Measurements from ENCODE around the gene CAP2. TPM values are rescaled to one million over a fixed set of nuclear protein-coding genes. Genes with fewer than 3 reads are reported as not detected.

CAP2 gene, protein sequence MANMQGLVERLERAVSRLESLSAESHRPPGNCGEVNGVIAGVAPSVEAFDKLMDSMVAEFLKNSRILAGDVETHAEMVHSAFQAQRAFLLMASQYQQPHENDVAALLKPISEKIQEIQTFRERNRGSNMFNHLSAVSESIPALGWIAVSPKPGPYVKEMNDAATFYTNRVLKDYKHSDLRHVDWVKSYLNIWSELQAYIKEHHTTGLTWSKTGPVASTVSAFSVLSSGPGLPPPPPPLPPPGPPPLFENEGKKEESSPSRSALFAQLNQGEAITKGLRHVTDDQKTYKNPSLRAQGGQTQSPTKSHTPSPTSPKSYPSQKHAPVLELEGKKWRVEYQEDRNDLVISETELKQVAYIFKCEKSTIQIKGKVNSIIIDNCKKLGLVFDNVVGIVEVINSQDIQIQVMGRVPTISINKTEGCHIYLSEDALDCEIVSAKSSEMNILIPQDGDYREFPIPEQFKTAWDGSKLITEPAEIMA
- not detected for polyA plus RNA-seq

DNA sequence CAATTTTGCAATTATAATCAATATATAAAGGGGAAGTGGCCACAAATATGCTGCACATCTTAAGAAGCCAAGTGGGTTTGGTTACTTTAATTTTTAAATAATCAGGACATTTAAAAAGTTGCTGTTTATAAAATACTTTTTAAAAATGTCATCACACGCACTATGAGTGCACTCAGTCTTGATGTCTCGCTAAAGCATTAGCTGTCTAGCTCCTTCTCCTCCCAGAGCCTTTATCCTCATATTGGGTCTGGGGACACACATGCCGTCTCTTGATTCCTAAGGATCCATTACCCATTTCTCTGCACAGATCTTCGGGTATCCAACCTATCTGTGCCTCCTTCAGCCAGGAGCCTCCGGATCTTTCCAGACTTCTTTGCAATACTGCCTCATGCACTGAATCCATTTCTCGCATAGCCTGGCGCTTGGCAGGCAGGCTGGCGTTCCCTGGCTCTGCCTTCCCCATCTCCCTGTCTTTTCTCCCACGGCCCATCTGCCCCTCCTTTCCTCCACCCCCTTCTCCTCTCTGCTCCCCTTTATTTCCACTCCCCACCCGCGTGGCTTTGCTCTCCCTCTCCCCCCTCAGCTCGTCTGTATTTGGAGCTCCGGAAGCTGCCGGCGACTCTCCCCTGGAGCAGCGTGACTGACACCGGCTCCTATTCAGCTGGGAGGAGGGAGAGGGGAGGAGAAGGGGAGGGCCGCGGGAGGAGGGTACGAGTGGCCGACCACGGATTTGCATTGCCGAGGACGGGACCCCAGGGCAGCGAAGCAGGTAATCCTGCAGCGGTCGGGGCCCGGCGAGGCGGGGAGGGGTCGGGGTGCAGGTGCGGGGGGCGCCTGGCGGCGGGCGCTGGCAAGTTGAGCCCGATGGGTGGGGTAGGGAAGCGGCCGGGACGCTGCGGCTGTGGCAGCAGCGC, at the start of gene CAP2:
Gene CAP2, plus strand, starts transcription at position 618 of the 914 bp plus-strand sequence. CDS start 27,961 bp downstream, outside the sequence.
- Mint-ChIP-seq H3K27me3 (peaks cover 29% of the 10 kb centered on the region), H3K4me3 (peak within 1 kb of the TSS in 2 of 4 donors; percentile 60 to 85), H3K36me3 (peaks cover 2% of the 10 kb centered on the region), H3K9me3 (peaks cover 2 to 12% (median 9%) of the 10 kb centered on the region in 3 donors), H3K4me1 (peaks cover 0 to 8% (median 2%) of the 10 kb centered on the region in 3 donors), H3K27ac (peak within 1 kb of the TSS in 1 of 3 donors; percentile 66)

DNA sequence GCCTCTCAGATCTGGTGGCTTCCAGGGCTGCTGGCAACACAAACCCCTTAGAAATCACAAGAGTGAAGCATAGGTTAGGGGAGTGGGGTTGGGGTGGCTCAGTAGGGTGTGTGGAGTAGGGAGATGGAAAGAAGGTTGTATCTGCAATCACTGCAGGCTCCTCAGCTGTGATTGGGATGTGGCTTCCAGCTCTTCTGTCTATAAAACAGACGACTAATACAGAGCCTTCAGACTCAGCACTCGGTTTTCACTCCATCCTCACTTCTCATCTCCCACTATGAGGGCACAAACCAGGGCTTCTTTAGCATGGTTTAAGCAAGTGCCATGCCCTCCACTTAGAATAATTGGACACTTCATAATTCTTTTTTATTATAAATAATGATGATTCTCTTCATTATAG, 46.4 kb upstream of the CAP2 start:
- H3K27ac Mint-ChIP-seq = no peak overlapping the region
- peaks cover 0 to 1% (median 0%) of the 10 kb centered on the region in 3 donors for H3K4me1 Mint-ChIP-seq
- no peaks in the 10 kb centered on the region for H3K27me3 Mint-ChIP-seq
- no peaks in the 10 kb centered on the region for H3K36me3 Mint-ChIP-seq
- H3K9me3 Mint-ChIP-seq = peaks cover 0 to 5% (median 0%) of the 10 kb centered on the region in 3 donors
- H3K4me3 Mint-ChIP-seq = no peak overlapping the region

DNA sequence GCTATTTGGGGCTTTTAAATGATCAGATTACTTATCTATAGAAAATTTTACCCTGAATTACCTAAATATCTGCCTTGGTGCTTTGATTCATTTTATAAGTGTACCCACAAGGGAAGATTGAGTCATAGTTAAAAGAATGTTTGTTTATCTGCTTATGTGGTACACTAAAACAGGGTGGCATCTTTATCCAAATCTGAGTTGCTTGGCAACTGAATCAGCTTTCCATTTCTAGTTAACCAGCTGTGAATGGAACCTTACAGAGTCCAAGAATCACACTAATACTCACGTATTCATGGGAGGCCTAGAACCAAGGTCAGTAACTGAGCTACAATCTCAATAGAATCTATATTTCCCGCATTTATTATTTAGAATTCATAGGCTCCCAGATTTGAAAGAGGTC, 44.0 kb upstream of the CAP2 start:
- no peak overlapping the region for H3K4me3 Mint-ChIP-seq
- peaks cover 0 to under 1% (median 0%) of the 10 kb centered on the region in 3 donors for H3K4me1 Mint-ChIP-seq
- H3K9me3 Mint-ChIP-seq = no peaks in the 10 kb centered on the region
- H3K27ac Mint-ChIP-seq = no peak overlapping the region
- no peaks in the 10 kb centered on the region for H3K36me3 Mint-ChIP-seq
- H3K27me3 Mint-ChIP-seq = peaks cover 1% of the 10 kb centered on the region

DNA sequence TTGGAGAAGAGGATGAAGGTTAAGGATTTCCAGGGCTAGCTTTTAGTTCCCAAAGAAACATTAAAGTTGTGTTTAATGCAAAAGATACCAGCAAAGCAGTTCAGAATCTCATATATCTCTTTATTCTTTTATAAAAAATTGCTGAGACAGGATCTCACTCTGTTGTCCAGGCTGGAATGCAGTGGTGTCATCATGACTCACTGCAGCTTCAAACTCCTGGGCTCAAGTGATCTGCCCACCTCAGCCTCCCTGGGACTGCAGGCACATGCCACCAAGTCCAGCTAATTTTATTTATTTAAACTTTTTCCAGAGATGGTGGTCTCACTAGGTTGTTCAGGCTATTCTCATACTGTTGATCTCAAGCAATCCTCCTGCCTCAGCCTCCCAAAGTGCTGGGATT, 41.1 kb upstream of the CAP2 start:
- Mint-ChIP-seq H3K27me3 (peaks cover 1% of the 10 kb centered on the region), H3K36me3 (peaks cover 3% of the 10 kb centered on the region), H3K27ac (no peak overlapping the region), H3K4me3 (no peak overlapping the region), H3K4me1 (no peaks in the 10 kb centered on the region), H3K9me3 (peaks cover 0 to 4% (median 1%) of the 10 kb centered on the region in 3 donors)

DNA sequence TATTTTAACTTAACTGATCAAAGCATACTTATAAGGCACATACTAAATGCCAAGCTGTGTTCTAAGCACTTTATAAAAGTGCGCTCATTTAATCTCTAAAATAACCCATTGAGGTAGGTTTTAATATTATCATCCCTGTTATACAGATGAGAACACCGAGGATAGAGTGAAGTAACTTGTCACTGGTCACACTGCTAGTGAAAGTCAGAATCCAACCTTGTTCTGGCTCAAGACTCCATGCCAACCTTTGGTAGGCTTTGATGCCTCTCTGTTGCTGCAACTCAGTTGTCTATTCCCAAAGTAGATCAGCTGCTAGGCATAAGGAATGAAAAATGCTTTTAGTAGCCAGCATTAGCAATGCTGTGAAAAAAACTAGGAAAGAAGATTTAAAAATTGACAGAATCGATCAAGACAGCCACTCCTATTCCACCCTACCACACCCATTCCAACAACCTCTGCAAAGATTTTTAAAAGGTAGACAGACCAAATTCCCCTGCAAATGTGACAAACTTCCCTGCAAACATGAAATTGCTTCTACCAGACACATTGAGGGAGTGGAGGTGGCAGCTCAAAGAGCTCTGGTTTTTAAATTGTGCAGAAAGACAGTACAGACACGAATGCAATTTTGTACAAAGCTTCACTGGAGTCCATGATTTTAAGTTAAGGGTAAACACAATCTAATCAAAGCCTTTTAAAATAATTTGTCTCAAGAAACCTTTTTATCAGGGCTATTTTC, 39.8 kb upstream of the CAP2 start:
- Mint-ChIP-seq H3K4me3 (peak overlapping the region in 1 of 4 donors; percentile 17), H3K9me3 (peaks cover 0 to 5% (median 1%) of the 10 kb centered on the region in 3 donors), H3K27ac (no peak overlapping the region), H3K4me1 (no peaks in the 10 kb centered on the region), H3K36me3 (peaks cover 3% of the 10 kb centered on the region), H3K27me3 (peaks cover 1% of the 10 kb centered on the region)

DNA sequence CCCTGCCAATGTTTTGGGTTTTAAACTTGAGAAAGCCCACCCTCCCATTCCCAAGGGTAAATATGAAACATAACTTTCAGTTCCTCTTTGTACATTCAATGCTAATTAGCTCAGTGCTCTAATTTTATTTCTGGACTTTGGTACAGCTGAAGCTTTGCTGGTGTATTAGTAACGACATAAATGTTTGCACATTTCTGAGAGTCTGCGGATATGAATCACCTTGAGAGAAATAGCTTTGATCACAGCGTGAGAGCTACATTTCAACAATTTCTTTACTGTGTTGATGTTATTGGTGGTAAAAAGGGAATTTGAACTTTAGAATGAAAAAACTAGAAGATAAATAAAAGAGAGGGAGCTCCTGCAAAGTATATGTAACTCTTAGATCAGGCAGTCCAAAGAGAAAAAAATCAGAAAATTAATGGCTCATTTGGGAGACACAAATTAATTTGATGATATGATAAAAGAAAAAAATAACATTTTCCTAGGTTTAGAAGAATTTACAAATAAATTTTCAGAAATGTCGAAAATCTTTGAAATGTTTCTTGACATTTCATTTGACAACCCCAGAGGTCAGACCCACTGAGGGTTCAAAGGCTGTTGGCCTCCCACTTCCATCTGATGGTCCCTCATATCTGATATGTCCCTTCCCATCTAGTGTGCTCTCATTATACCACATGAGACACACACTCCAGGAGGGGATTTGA, 38.5 kb upstream of the CAP2 start:
- peaks cover 3% of the 10 kb centered on the region for H3K36me3 Mint-ChIP-seq
- H3K4me3 Mint-ChIP-seq = no peak overlapping the region
- peaks cover 1 to 13% (median 1%) of the 10 kb centered on the region in 3 donors for H3K9me3 Mint-ChIP-seq
- H3K27ac Mint-ChIP-seq = no peak overlapping the region
- peaks cover 1% of the 10 kb centered on the region for H3K27me3 Mint-ChIP-seq
- no peaks in the 10 kb centered on the region for H3K4me1 Mint-ChIP-seq

DNA sequence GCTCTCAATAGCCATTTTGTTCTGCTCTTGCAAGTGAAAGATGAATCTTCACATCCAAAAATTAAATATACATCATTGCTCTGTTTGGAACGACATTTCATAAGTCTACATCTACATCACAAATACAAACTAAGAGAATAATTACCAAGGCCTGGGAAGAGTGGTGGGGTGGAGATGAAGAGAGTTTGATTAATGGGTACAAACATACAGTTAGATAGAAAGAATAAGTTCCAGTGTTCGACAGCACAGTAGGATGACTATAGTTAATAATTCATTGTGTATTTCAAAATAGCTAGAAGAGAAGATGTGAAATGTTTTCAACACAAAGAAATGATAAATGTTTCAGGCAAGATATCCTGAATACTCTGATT, 38.0 kb upstream of the CAP2 start:
- Mint-ChIP-seq H3K4me3 (no peak overlapping the region), H3K27me3 (peaks cover 1% of the 10 kb centered on the region), H3K9me3 (peaks cover 1 to 13% (median 1%) of the 10 kb centered on the region in 3 donors), H3K4me1 (no peaks in the 10 kb centered on the region), H3K36me3 (peaks cover 3% of the 10 kb centered on the region), H3K27ac (no peak overlapping the region)

DNA sequence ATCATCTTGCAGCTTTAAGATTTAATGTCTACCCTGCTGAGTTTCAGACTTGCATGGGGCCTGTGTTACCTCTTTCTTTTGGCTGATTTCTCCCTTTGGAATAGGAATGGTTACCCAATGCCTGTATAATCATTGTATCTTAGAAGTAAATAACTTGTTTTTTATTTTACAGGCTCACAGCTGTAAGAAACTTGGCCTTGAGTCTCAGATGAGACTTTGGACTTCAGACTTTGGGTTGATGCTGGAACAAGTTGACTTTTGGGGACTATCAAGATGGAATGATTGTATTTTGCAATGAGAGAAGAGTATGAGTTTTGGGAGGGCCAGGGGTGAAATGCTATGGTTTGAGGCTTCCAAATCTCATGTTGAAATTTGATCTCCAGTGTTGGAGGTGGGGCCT, 34.9 kb upstream of the CAP2 start:
- H3K27ac Mint-ChIP-seq = no peak overlapping the region
- H3K9me3 Mint-ChIP-seq = peaks cover 1 to 13% (median 1%) of the 10 kb centered on the region in 3 donors
- H3K36me3 Mint-ChIP-seq = peaks cover 3% of the 10 kb centered on the region
- H3K4me3 Mint-ChIP-seq = no peak overlapping the region
- H3K4me1 Mint-ChIP-seq = peaks cover 0 to 1% (median 0%) of the 10 kb centered on the region in 3 donors
- H3K27me3 Mint-ChIP-seq = no peaks in the 10 kb centered on the region

DNA sequence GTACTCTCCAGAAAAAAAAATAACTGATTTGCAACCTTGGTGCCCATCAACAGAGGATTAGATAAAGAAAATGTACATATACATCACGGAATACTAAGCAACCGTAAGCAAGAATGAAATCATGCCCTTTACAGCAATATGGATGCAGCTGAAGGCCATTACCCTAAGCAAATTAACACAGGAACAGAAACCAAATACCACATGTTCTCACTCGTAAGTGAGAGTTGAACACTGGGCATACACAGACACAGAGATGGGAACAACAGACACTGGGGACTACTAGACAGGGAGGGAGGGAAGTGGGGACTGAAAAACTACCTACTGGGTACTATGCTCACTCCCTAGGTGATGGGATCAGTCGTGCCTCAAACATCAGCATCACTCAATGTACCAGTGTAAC, 32.8 kb upstream of the CAP2 start:
- Mint-ChIP-seq H3K9me3 (peaks cover 1 to 9% (median 3%) of the 10 kb centered on the region in 3 donors), H3K4me3 (no peak overlapping the region), H3K4me1 (peaks cover 0 to 1% (median 0%) of the 10 kb centered on the region in 3 donors), H3K36me3 (no peaks in the 10 kb centered on the region), H3K27ac (no peak overlapping the region), H3K27me3 (no peaks in the 10 kb centered on the region)

DNA sequence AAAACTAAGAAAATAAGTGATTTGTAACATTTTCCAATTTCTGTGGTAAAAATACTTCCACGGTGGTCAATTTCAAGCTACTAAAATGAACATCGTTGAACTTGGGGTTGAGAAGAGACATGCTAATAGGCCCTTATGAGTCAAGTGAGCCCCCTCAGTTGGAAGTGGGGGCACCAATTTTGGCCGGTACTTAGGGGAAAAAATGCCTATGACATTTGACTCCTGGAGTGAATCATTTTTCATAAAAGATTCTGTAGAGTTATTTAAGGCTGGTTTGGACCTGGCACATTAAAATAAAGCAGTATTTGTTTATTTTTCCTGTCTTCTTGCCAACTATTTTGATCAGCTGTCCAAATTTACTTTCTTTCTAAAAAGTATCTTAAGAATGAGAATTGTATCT, 32.4 kb upstream of the CAP2 start:
- no peaks in the 10 kb centered on the region for H3K36me3 Mint-ChIP-seq
- H3K4me3 Mint-ChIP-seq = no peak overlapping the region
- H3K27me3 Mint-ChIP-seq = no peaks in the 10 kb centered on the region
- peaks cover 1 to 9% (median 3%) of the 10 kb centered on the region in 3 donors for H3K9me3 Mint-ChIP-seq
- no peak overlapping the region for H3K27ac Mint-ChIP-seq
- peaks cover 0 to 1% (median 0%) of the 10 kb centered on the region in 3 donors for H3K4me1 Mint-ChIP-seq

DNA sequence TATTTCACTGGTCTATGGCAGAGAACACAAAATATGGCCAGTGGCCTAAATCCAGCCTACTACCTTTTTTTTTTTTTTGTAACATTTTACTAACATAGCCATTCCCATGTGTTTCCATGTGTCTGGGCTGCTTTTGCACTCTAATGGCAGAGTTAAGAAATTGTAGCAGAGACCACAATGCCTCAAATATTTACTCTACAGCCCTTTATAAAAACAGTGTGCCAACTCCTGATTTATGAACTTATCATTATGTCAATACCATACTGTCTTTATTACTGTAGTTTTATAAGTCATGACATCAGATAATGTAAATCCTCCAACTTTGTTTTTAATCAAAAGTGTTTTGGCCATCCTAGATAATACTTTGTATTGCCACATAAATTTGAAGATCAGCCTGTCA, 27.4 kb upstream of the CAP2 start:
- no peak overlapping the region for H3K4me3 Mint-ChIP-seq
- no peaks in the 10 kb centered on the region for H3K4me1 Mint-ChIP-seq
- no peaks in the 10 kb centered on the region for H3K27me3 Mint-ChIP-seq
- no peak overlapping the region for H3K27ac Mint-ChIP-seq
- peaks cover 3% of the 10 kb centered on the region for H3K36me3 Mint-ChIP-seq
- peaks cover 3 to 11% (median 3%) of the 10 kb centered on the region in 3 donors for H3K9me3 Mint-ChIP-seq

DNA sequence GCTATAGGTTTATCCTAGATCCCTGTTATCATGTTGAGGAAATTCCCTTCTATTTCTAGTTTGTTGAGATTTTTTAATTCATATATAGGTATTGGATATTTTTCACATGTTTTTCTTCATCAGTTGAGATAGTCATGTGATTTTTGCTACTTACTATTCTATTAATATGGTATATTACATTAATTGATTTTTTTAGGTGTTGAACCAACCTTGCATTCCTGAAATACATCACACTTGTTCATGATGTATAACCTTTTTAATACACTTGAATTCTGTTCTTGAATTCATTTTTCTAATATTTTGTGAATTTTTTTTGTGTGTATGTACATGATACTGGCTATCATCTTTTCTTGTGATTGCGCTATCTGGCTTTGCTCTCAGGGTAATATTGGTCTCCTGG, 25.5 kb upstream of the CAP2 start:
- no peaks in the 10 kb centered on the region for H3K27me3 Mint-ChIP-seq
- peaks cover 3 to 11% (median 3%) of the 10 kb centered on the region in 3 donors for H3K9me3 Mint-ChIP-seq
- H3K36me3 Mint-ChIP-seq = peaks cover 4% of the 10 kb centered on the region
- no peaks in the 10 kb centered on the region for H3K4me1 Mint-ChIP-seq
- no peak overlapping the region for H3K27ac Mint-ChIP-seq
- H3K4me3 Mint-ChIP-seq = no peak overlapping the region

DNA sequence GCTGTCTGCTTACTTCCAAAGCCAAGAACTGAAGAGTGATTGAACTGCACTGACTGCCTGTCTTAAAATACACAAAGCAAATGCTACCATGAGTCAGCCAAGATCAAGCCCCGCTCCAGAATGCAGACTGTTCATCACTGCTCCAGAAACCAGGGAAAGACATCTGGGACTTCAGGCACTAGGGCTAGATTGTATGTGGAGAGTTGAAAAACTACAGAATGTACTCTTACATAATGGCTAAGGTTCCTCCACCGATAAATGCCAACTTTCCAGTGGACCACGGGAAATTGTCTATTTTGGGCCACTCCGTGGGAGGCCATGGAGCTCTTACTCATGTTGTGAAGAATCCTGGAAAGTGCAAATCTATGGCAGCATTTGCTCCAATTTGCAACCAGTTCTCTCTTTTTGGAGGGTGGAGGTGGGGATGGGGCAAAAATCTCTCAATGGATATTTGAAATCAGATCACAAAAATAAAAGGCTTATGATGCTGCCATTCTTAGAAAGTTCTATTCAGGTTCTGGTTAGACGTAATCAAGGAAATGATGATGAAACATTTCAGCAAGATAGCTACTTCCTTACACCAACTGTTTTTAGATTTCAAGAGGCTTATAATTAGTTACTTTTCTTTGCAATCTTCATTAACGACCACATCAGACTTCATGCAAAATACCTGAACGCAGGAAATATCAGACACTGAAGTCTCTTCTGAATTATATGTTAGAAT, 11.8 kb upstream of the CAP2 start:
- no peak overlapping the region for H3K4me3 Mint-ChIP-seq

More for the DNA sequence above, 11.8 kb upstream of the CAP2 start:
- no peaks in the 10 kb centered on the region for H3K27me3 Mint-ChIP-seq
- H3K36me3 Mint-ChIP-seq = no peaks in the 10 kb centered on the region
- H3K4me1 Mint-ChIP-seq = no peaks in the 10 kb centered on the region
- H3K27ac Mint-ChIP-seq = no peak overlapping the region
- H3K9me3 Mint-ChIP-seq = peaks cover 0 to 2% (median 0%) of the 10 kb centered on the region in 3 donors

All from IgD-negative memory B cell (primary cell).